GM18858 (cell line): ENCODE data around the gene FAM135A.
A peak's percentile ranks its signal among the peaks of the same experiment; 100 is the strongest.
"Not testable (repeated sequence)": the region's sequence is repeated elsewhere in the genome, so short reads cannot be mapped to it uniquely, and the experiment has no call there.

Experiments
- ATAC-seq: cut with Tn5 transposase; IDR thresholded peaks from one replicate; pipeline ENCODE4 v1.9.1; 2021; ENCODE audit not compliant: unreplicated experiment

Gene FAM135A

GRCh38 chr6:70396163-70396562 is 17.1 kb upstream of the FAM135A start:
- no peak for ATAC-seq

GRCh38 chr6:70396796-70397729 is 16.2 kb upstream of the FAM135A start:
- no peak for ATAC-seq

- no peak for ATAC-seq
Observed at GRCh38 chr6:70398783-70399728, 14.3 kb upstream of the FAM135A start.

GRCh38 chr6:70404658-70405057 is 8.7 kb upstream of the FAM135A start:
- no peak for ATAC-seq

GRCh38 chr6:70409216-70409615 is 4.1 kb upstream of the FAM135A start:
- no peak for ATAC-seq

GRCh38 chr6:70411542-70412251 is 1.6 kb upstream of the FAM135A start:
- no peak for ATAC-seq

GRCh38 chr6:70412252-70413113 is 825 bp upstream of the FAM135A start:
- ATAC-seq, result peak; percentile 8

GRCh38 chr6:70413992-70414494 is 735 bp downstream of the FAM135A start:
- peak; percentile 4 for ATAC-seq

- no peak for ATAC-seq
Observed at GRCh38 chr6:70414813-70415212, 1.5 kb downstream of the FAM135A start.

GRCh38 chr6:70415247-70415646 is 1.9 kb downstream of the FAM135A start:
- no peak for ATAC-seq

- ATAC-seq, result no peak
Observed at GRCh38 chr6:70415660-70416059, 2.4 kb downstream of the FAM135A start.

- no peak for ATAC-seq
Observed at GRCh38 chr6:70421509-70421908, 8.2 kb downstream of the FAM135A start.

- ATAC-seq, result no peak
Observed at GRCh38 chr6:70423189-70424134, 10.2 kb downstream of the FAM135A start.

GRCh38 chr6:70424291-70424690 is 11.0 kb downstream of the FAM135A start:
- ATAC-seq, result no peak

GRCh38 chr6:70436320-70436719 is 23.0 kb downstream of the FAM135A start:
- ATAC-seq, result no peak

- ATAC-seq, result no peak
Observed at GRCh38 chr6:70445001-70445400, 31.7 kb downstream of the FAM135A start.

- not testable (repeated sequence) for ATAC-seq
Observed at GRCh38 chr6:70447343-70448070, 34.2 kb downstream of the FAM135A start.

- ATAC-seq, result not testable (repeated sequence)
Observed at GRCh38 chr6:70453899-70454298, 40.6 kb downstream of the FAM135A start.
